Right atrium auricular region (tissue), 2 donors: ENCODE data around the gene DMD. TPM values are rescaled to one million over a fixed set of nuclear protein-coding genes. Genes with fewer than 3 reads are reported as not detected.

Source experiments
- DNase-seq: peaks from one replicate; pipeline ENCODE4 v3.0.0-alpha.2; 2019; ENCODE audit warnings: low spot score
- H3K27ac ChIP-seq, 2 donors: fragments of 200-600 bp; sonication (generic); 1 replicate in 1 of 2; 2 replicates in 1 of 2; pipeline ENCODE4 v1.5.1; 2016 to 2019
- H3K27me3 ChIP-seq, 2 donors: fragments of 200-600 bp; sonication (generic); one replicate each; pipeline versions ENCODE4 v1.5.1 to v1.6.0; 2017 to 2019
- H3K36me3 ChIP-seq: fragments of 200-600 bp; sonication (generic); one replicate; pipeline ENCODE4 v1.5.1; 2016
- H3K4me1 ChIP-seq, 2 donors: fragments of 200-600 bp; sonication (generic); one replicate each; pipeline versions ENCODE4 v1.5.1 to v1.6.0; 2017 to 2019
- H3K4me3 ChIP-seq, 2 donors: fragments of 200-600 bp; sonication (generic); 1 replicate in 1 of 2; 2 replicates in 1 of 2; pipeline ENCODE4 v1.5.1; 2017 to 2019; ENCODE audit warnings: mild to moderate bottlenecking in 1 of 2, moderate library complexity in 1 of 2
- H3K9me3 ChIP-seq, 2 donors: fragments of 200-600 bp; sonication (generic); one replicate each; pipeline ENCODE4 v1.5.1; 2019
- CTCF ChIP-seq, 2 donors: fragments of 200-600 bp; sonication (generic); IDR thresholded peaks; one replicate each; pipeline ENCODE4 v1.5.1; 2019; ENCODE audit warnings: antibody characterized with exemption in 2 of 2
- total RNA-seq, 2 donors: library from RNA; depleted of rRNA; stranded (reverse); fragments of >200 nt; gene quantifications; one replicate each; pipeline ENCODE4 v1.1.0, GENCODE V29; 2016

The DMD gene
- total RNA-seq, 2 donors from 2014 or later: 111 to 135 TPM

GRCh38 chrX:31527455-31528126 lies 1683.8 kb downstream of the DMD start:
- Histone ChIP-seq H3K36me3 (no peaks in the 10 kb centered on the region), H3K4me3 (no peak overlapping the region), H3K27me3 (no peaks in the 10 kb centered on the region), H3K27ac (no peak overlapping the region), H3K9me3 (no peaks in the 10 kb centered on the region), H3K4me1 (no peaks in the 10 kb centered on the region)
- no peak for DNase-seq
- no peak for TF ChIP-seq CTCF (IDR thresholded peaks at IDR 0.05)

- H3K9me3 ChIP-seq: no peaks in the 10 kb centered on the region
- H3K36me3 ChIP-seq: no peaks in the 10 kb centered on the region
- no peaks in the 10 kb centered on the region for H3K4me1 ChIP-seq
- H3K27me3 ChIP-seq: no peaks in the 10 kb centered on the region
- DNase-seq: no peak
- TF ChIP-seq CTCF (IDR thresholded peaks at IDR 0.05): no peak
- no peak overlapping the region for H3K4me3 ChIP-seq
- H3K27ac ChIP-seq: no peak overlapping the region
Measured at GRCh38 chrX:31523884-31524536, 1687.3 kb downstream of the DMD start.

- Histone ChIP-seq H3K4me1 (no peaks in the 10 kb centered on the region), H3K27me3 (no peaks in the 10 kb centered on the region), H3K36me3 (no peaks in the 10 kb centered on the region), H3K4me3 (no peak overlapping the region), H3K27ac (no peak overlapping the region), H3K9me3 (no peaks in the 10 kb centered on the region)
- DNase-seq: no peak
- no peak for TF ChIP-seq CTCF (IDR thresholded peaks at IDR 0.05)
Measured at GRCh38 chrX:31522760-31523159, 1688.6 kb downstream of the DMD start.

- Histone ChIP-seq H3K27ac (no peak overlapping the region), H3K4me3 (no peak overlapping the region), H3K4me1 (no peaks in the 10 kb centered on the region), H3K36me3 (no peaks in the 10 kb centered on the region), H3K27me3 (no peaks in the 10 kb centered on the region), H3K9me3 (no peaks in the 10 kb centered on the region)
- DNase-seq: no peak
- no peak for TF ChIP-seq CTCF (IDR thresholded peaks at IDR 0.05)
Measured at GRCh38 chrX:31521941-31522340, 1689.4 kb downstream of the DMD start.

GRCh38 chrX:31516527-31516926 lies 1694.8 kb downstream of the DMD start:
- H3K36me3 ChIP-seq: no peaks in the 10 kb centered on the region
- no peak overlapping the region for H3K27ac ChIP-seq
- H3K9me3 ChIP-seq: no peaks in the 10 kb centered on the region
- no peak overlapping the region for H3K4me3 ChIP-seq
- DNase-seq: no peak
- no peak for TF ChIP-seq CTCF (IDR thresholded peaks at IDR 0.05)
- no peaks in the 10 kb centered on the region for H3K27me3 ChIP-seq
- no peaks in the 10 kb centered on the region for H3K4me1 ChIP-seq
